IPS DF 4.7 (cell line): ENCODE data around the gene ATRNL1.
A peak's percentile ranks its signal among the peaks of the same experiment; 100 is the strongest.
"Not testable (repeated sequence)": the region's sequence is repeated elsewhere in the genome, so short reads cannot be mapped to it uniquely, and the experiment has no call there.

Experiments used
- DNase-seq: peaks from one replicate; pipeline ENCODE4 v3.0.0-alpha.2; 2013; ENCODE audit warnings: low spot score; ENCODE audit errors: extremely low read depth

Gene ATRNL1

DNA sequence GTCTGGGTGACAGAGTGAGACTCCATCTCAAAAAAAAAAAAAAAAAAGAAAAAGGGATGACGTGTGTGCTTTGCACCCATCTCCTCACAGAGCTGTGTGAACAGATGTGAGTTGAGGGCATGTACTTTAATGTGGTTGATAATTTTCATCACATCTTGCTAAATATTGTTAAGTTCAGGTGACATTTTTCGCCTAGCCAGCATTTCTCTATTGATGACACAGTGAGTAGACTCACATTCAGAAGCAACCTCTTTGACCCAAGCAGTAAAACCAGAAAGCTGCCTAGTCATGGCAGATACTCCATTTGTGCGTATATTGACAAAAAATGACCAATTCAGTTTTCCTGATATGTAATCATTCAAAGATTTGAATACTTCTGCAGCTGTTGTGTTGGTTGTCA is 126.0 kb downstream of the ATRNL1 start:
- no peak for DNase-seq

DNA sequence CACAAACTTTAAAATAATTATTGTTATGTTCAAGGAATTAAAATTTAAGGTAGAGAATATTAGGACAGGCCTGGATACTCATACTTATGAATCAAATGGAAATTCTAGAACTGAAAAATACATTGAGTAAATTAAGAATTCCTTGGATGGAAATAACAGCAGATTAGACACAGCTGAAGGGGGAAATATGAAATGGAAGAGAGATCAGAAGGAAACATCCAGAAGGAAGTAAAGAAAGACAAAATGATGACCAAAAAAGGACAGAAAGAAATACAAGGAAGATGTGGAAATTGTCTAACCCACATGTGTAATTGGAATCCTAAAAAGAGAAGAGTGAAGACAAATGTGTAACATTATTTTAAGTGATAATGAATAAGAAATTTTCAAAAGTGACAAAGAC is 128.9 kb downstream of the ATRNL1 start:
- DNase-seq = no peak

DNA sequence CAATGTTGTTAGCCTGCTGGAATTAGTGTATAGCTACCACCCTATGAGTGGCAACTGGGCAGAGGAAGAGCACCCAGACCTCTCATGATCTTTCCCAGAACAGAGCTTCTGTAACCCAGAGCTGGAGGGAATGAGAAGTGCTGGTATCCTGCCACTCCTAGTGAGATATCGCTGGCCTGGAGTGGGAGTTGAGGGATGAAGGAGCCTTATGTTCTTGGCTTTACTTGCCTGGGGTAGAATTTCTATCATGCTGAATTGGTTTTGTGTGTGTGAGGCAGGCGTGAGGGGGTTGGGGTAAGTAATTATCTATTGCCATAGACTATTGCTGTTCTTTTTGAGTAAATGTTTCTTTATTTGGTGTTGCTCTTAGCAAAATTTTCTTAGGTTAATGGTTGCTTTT is 146.6 kb downstream of the ATRNL1 start:
- DNase-seq = no peak

- DNase-seq = no peak
Measured at GRCh38 chr10:115250784-115251183, 157.6 kb downstream of the ATRNL1 start.

GRCh38 chr10:115253765-115254164 is 160.6 kb downstream of the ATRNL1 start:
- DNase-seq = not testable (repeated sequence)

DNA sequence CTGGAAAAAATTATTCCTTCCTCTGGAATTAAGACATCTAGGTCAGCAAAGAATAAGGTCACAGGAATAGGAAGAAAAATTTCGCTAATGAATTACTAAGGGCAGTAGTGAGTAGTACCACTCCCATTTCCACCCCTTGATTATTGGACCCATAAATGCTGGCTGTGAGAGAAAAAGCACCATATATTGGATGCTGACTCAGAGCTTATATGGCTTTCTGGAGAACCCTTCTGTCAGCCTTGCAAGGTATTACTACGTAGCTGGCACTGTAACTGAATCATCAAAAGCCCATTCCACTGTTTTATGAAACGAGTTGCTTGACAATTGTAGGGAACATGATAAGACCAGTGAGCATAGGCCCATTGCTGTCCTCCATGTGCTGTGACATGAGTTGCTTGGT is 179.3 kb downstream of the ATRNL1 start:
- DNase-seq = no peak

- no peak for DNase-seq
Measured at GRCh38 chr10:115278294-115278693, 185.1 kb downstream of the ATRNL1 start.

DNA sequence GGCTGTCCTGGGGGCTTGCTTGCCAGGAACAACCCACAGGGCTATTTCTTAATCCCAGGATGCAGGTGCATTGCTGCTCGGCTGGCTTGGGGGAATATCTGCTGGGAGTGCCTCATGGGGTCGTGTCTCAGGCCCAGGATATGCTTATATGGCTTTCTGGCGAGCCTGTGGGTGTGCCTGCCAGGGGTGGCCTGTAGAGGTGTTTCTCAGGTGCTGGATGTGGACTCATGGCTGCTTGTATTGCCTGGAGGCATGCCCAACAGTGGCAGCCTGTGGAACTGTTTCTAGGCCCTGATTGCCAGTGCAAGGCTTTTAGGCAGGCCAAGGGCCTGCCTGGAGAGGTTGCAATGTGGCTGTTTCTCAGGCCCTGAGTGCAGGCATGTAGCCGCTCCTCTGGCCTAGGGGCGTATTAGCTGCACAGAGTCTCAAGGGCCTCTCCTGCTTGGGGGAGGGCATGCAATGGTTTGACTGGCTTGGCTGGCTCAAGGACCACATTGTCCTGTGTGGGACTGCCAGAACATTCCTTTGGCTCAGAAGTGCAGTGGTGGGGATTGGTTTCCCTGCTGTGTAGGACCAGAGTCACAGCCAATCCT is 202.1 kb downstream of the ATRNL1 start:
- no peak for DNase-seq

DNA sequence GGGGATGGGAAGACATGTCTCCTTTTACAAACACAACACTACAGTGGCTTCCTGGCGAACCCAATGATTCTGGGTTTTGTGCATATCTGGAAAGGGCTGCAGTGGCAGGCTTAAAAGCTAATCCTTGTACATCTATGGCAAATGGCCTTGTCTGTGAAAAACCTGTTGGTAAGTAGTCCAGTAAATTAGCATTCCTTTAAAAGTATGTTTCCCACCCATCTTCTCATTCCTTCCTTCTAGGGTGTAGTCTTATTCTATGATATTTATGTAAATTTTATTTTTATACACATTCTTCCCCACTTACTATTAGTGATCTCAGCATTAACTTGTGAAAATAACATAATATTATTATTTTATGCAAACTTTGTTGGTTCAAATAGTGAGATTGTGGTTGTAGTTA is 206.9 kb downstream of the ATRNL1 start:
- DNase-seq = no peak

DNA sequence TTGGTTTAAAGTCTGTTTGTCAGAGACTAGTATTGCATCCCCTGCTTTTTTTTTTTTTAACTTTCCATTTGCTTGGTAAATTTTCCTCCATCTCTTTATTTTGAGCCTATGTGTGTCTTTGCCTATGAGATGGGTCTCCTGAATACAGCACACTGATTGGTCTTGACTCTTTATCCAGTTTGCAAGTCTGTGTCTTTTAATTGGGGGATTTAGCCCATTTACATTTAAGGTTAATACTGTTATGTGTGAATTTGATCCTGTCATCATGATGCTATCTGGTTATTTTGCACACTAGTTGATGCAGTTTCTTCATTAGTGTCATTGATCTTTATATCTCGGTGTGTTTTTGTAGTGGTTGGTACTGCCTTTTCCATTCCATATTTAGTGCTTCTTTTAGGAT is 226.5 kb downstream of the ATRNL1 start:
- not testable (repeated sequence) for DNase-seq

- no peak for DNase-seq
Measured at GRCh38 chr10:115321360-115321759, 228.2 kb downstream of the ATRNL1 start.

DNA sequence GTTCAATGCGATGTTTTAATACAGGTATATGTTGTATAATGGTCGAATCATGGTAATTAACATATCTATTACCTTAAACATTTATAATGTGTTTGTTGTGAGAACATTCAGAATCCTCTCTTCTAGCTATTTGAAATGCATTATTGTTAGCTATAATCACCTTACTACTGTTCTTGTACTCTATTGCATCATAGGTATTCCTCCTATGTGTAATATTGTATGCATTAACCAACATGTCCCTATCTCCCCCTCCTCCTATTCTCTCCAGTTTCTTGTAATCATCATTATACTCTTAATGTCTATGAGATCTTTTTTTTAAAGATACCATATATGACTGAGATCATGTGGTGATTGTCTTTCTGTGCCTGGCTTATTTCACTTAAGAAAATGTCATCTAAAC is 235.2 kb downstream of the ATRNL1 start:
- DNase-seq = no peak

- no peak for DNase-seq
Measured at GRCh38 chr10:115335366-115335765, 242.2 kb downstream of the ATRNL1 start.

DNA sequence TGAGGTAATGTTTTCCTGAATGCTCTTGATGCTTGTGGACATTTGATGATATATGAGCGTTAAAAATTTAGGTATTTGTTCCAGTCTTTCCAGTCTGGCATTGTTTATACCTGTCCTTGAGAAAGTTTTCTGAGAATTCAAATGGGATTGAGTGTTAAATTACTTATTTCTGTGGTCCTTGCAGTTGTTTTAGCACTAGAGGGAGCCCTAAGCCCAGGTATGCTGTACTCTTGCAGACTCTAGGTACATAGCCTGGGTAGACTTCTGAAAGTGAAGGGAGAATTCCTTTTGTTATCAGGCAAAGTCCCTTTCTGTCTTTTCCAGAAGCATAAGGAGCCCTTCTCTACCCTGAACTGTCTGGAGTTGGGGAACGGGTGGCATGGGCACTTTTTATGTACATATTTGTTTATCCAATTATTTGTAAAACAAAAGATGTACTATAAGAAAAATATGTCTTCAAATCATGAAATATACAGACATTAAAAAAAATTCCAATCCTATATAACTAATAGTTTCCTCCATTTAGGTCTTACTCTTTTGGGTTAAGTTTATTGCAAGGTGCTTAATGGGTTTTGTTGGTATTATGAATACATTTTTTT is 262.1 kb downstream of the ATRNL1 start:
- DNase-seq = peak; percentile 51

DNA sequence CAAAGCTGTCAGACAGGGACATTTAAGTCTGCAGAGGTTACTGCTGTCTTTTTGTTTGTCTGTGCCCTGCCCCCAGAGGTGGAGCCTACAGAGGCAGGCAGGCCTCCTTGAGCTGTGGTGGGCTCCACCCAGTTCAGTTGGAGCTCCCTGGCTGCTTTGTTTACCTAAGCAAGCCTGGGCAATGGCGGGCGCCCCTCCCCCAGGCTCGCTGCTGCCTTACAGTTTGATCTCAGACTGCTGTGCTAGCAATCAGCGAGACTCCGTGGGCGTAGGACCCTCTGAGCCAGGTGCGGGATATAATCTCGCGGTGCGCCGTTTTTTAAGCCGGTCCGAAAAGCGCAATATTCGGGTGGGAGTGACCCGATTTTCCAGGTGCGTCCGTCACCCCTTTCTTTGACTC is 274.8 kb downstream of the ATRNL1 start:
- DNase-seq = not testable (repeated sequence)

DNA sequence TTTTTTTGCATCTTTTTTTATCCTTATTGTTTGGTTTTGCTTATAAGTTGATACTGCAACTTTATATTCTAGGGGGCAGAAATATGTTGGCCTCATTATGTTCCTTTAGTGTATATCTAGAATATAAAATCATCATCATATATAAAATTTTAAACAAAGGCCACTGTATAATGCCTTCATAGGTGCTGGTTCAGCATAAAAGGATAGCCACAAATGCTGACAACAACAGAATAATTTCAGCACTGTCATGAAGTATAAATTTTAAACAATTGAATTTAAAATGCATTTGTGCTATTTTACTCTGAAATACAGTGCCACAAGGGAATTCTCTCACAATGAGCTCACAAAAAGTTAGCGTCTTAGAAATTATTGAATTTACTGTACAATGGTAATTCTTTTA is 285.9 kb downstream of the ATRNL1 start:
- DNase-seq = no peak

DNA sequence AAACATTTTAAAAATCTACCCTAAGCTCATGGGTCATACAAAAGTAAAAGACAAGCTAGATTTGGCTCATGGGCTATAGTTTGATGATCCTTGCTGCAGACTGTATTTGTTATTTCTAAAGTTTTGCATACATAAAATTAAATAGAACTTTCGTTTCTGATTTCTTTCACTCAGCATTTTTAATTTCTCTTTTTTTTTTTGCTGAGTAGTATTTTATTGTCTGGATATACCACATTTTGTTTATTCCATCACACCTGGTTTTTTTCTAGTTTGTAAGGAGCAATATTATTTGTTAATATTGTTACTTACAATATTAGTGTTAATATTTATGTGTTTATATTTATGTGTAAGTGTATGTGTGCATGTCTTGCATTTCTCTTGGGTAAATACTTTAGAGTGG is 291.5 kb downstream of the ATRNL1 start:
- DNase-seq = no peak

DNA sequence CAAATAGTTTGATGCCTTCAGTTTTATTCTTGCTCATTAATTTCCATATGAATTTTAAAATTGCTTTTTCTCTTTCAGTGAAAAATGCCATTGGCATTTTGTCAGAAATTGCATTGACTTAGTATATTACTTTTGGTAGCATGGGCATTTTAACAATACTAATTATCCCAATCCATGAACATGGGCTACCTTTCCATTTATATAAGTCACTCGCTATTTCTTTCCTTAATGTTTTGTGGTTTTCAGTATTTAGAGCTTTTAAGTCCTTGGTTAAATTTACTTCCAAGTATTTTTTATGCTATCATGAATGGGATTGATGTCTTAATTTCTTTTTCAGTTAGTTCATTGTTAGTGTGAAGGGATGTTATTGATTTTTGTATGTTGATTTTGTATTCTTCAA is 297.4 kb downstream of the ATRNL1 start:
- DNase-seq = no peak

DNA sequence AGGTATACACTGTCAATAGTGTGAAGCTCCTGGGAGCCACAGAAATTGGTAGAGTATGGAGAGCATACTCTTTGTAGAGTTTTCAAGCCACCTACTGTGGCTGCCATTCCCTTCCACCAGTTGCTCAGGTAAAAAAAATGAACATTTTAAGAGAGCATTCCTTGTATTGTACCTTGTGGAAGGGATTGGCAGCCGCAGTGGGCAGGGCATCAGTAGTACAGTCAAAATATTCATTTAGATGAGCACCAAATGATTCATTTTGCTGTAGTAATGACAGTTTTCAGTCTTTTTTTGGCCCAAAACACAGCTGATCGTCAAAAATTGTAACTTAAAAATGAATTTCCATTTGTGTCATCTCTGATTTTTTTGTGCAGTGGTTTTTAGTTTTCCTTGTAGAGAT is 304.9 kb downstream of the ATRNL1 start:
- DNase-seq = no peak

- no peak for DNase-seq
Measured at GRCh38 chr10:115402699-115403098, 309.5 kb downstream of the ATRNL1 start.

DNA sequence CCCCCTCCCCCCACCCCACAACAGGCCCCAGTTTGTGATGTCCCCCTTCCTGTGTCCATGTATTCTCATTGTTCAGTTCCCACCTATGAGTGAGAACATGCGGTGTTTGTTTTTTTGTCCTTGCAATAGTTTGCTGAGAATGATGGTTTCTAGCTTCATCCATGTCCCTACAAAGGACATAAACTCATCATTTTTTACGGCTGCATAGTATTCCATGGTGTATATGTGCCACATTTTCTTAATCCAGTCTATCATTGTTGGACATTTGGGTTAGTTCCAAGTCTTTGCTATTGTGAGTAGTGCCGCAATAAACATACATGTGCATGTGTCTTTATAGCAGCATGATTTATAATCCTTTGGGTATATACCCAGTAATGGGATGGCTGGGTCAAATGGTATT is 312.7 kb downstream of the ATRNL1 start:
- DNase-seq = not testable (repeated sequence)

DNA sequence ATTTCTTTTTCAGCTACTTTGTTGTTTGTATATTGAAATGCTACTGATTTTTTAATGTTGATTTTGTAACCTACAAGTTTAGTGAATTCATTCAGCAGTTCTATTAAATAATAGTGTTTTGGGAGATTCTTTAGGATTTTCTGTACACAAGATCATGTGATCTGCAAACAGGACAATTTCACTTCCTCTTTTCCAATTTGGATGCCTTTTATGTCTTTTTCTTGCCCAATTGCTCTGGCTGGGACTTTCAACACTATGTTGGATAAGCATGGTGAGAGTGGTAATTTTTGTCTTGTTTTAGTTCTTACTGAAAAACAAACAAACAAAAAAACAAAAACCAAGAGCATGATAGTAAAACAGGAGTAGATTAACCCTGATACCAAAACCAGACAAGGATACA is 316.2 kb downstream of the ATRNL1 start:
- no peak for DNase-seq

DNA sequence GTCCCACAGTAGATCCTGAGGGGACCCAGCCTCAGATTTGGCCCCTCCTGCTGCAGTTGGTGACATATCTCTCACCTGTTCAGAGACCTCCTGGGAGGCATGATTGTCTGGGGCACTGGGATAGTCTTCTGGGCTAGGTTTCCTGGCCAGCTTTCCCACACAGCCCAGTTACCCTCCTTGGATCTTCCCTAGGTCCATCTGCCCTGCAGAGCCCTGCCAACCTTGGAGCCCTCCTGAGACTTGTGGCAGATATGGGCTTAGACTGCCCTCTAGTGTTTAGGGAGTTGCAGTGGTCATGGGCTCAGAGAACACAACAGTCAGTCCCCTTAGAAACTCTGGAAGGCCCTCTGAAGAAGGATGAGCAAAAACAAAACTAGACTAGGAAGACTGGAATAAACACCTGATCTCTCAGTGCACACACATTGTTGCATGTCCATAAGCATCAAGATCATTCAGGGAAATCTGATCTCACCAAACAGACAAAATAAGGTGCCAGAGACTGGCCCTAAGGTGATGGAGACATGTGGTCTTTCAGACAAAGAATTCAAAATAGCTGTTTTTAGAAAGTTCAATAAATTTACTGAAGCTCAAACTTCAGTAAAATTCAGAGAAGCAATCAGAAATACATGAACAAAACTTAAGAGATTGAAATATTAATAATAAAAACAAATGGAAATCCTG is 324.6 kb downstream of the ATRNL1 start:
- peak; percentile 66 for DNase-seq
